SU-DHL-6 (cell line): Measurements from ENCODE around the gene MROH2A.

ENCODE experiments used
- H2AFZ ChIP-seq: fragments of 200-600 bp; sonication (generic); 2 replicates; pipeline ENCODE4 v1.6.1; 2014; ENCODE audit warnings: low read depth, mild to moderate bottlenecking, moderate library complexity, mixed read lengths, antibody characterized with exemption, low read length; ENCODE audit not compliant: severe bottlenecking
- H3F3A ChIP-seq: fragments of 200-600 bp; shearing (Covaris generic); 2 replicates; pipeline ENCODE4 v1.6.0; 2016; ENCODE audit warnings: antibody characterized with exemption, mild to moderate bottlenecking; ENCODE audit not compliant: insufficient read depth
- H3K27ac ChIP-seq: fragments of 200-600 bp; sonication (generic); 2 replicates; pipeline ENCODE4 v1.5.1; 2016; ENCODE audit warnings: low read depth, mild to moderate bottlenecking, low read length, moderate library complexity, mixed read lengths
- H3K27me3 ChIP-seq: fragments of 200-600 bp; sonication (generic), shearing (Covaris generic); 2 replicates; pipeline ENCODE4 v1.6.0; 2014; ENCODE audit warnings: mild to moderate bottlenecking, low read length
- H3K36me3 ChIP-seq: fragments of 200-600 bp; sonication (generic); 2 replicates; pipeline ENCODE4 v1.6.1; 2014; ENCODE audit warnings: mild to moderate bottlenecking, low read length, mixed read lengths
- H3K4me2 ChIP-seq: fragments of 300-600, 200-600 bp; shearing (Covaris generic), sonication (generic); 2 replicates; pipeline ENCODE4 v1.6.0; 2014; ENCODE audit warnings: low read length, low read depth, mild to moderate bottlenecking; ENCODE audit not compliant: poor library complexity, severe bottlenecking
- H3K4me3 ChIP-seq: fragments of 200-600 bp; sonication (generic); 2 replicates; pipeline ENCODE4 v1.5.1; 2014; ENCODE audit warnings: antibody characterized with exemption, low read length, mild to moderate bottlenecking, mixed read lengths; ENCODE audit not compliant: insufficient read depth, poor library complexity, severe bottlenecking
- H3K79me2 ChIP-seq: fragments of 200-600 bp; sonication (generic); 2 replicates; pipeline ENCODE4 v1.6.1; 2014; ENCODE audit warnings: mild to moderate bottlenecking, low read length, moderate library complexity; ENCODE audit not compliant: insufficient read depth
- H3K9ac ChIP-seq: fragments of 200-600 bp; sonication (generic); 2 replicates; pipeline ENCODE4 v1.7.0; 2014; ENCODE audit warnings: mild to moderate bottlenecking, low read length
- H3K9me2 ChIP-seq: fragments of 200-600 bp; sonication (generic); replicated peaks from 2 replicates; pipeline ENCODE4 v1.6.1; 2014; ENCODE audit warnings: low read length; ENCODE audit not compliant: insufficient read depth
- H3K9me3 ChIP-seq: fragments of 200-600 bp; sonication (generic); 2 replicates; pipeline ENCODE4 v1.6.1; 2014; ENCODE audit warnings: low read length, mixed read lengths; ENCODE audit not compliant: insufficient read depth
- H4K20me1 ChIP-seq: fragments of 200-600 bp; sonication (generic); 2 replicates; pipeline ENCODE4 v1.6.1; 2014; ENCODE audit warnings: low read depth, mild to moderate bottlenecking, antibody characterized with exemption, low read length, moderate library complexity, mixed read lengths
- EZH2phosphoT487 ChIP-seq: fragments of 200-600 bp; sonication (generic), shearing (Covaris generic); conservative IDR thresholded peaks from 2 replicates; pipeline ENCODE4 v1.6.1; 2018; ENCODE audit warnings: mild to moderate bottlenecking, antibody characterized with exemption, low read length, moderate library complexity, mixed read lengths
- TF ChIP-seq, protein P1 (sequence below): fragments of 200-600 bp; sonication (generic); IDR thresholded peaks from one replicate; pipeline ENCODE4 v1.5.1; 2017; ENCODE audit warnings: antibody characterized with exemption, mild to moderate bottlenecking, low read length, moderate library complexity; ENCODE audit not compliant: insufficient read depth, poor library complexity, severe bottlenecking

Gene MROH2A

DNA sequence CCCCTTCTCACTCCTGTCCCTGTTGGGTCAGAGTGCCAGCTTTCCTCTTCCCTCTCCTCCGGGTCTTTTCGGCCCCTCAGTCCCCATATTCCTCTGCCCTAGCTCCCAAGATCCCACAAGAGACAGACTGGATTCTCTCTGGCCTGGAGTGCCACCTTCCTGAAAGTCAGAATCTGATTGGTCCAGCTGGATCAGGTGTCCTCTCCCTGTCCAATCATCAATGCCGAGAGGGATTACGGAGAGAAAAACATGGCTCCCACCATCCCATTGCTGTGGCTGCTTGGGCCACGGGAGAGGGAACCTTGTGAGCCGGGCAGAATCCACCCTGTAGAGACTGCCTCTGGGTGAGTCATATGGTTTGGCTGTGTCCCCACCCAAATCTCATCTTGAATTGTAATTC, 2.7 kb upstream of the MROH2A start:
- Histone ChIP-seq H3K9ac (no peak overlapping the region), H4K20me1 (no peaks in the 10 kb centered on the region), H3K27me3 (no peaks in the 10 kb centered on the region), H2AFZ (no peak overlapping the region), H3K9me3 (no peaks in the 10 kb centered on the region), H3K36me3 (no peaks in the 10 kb centered on the region), H3K27ac (no peak overlapping the region), H3K9me2 (no peaks in the 10 kb centered on the region), H3F3A (no peaks in the 10 kb centered on the region), H3K4me2 (no peak overlapping the region), H3K79me2 (no peaks in the 10 kb centered on the region), H3K4me3 (no peak overlapping the region)
- TF ChIP-seq, protein P1, sequence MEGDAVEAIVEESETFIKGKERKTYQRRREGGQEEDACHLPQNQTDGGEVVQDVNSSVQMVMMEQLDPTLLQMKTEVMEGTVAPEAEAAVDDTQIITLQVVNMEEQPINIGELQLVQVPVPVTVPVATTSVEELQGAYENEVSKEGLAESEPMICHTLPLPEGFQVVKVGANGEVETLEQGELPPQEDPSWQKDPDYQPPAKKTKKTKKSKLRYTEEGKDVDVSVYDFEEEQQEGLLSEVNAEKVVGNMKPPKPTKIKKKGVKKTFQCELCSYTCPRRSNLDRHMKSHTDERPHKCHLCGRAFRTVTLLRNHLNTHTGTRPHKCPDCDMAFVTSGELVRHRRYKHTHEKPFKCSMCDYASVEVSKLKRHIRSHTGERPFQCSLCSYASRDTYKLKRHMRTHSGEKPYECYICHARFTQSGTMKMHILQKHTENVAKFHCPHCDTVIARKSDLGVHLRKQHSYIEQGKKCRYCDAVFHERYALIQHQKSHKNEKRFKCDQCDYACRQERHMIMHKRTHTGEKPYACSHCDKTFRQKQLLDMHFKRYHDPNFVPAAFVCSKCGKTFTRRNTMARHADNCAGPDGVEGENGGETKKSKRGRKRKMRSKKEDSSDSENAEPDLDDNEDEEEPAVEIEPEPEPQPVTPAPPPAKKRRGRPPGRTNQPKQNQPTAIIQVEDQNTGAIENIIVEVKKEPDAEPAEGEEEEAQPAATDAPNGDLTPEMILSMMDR, result no peak
- TF ChIP-seq EZH2phosphoT487, result no peak

DNA sequence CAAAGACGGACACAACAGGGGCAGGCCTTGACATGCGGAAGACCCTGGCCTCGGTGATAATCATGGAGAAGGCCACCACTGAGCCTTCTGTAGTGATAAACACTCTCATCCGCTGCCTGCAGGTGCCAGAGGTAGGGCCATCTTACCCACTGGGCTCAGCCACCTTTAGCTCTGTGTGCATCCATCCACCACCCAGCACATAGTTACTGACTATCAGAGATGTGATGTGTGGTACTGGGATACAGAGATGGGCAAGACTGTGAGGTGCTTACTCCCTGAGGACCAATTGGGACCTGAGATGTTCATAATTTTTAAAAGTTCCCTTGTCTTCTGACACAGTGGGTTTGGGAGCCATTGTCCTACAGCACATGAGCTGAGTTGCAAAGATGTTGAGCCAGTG, 1.6 kb downstream of the MROH2A start:
- Histone ChIP-seq H3K9ac (no peak overlapping the region), H3K27me3 (no peaks in the 10 kb centered on the region), H4K20me1 (no peaks in the 10 kb centered on the region), H3K4me3 (no peak overlapping the region), H3K4me2 (no peak overlapping the region), H3K9me3 (no peaks in the 10 kb centered on the region), H3K9me2 (no peaks in the 10 kb centered on the region), H3F3A (no peaks in the 10 kb centered on the region), H3K27ac (no peak overlapping the region), H2AFZ (no peak overlapping the region), H3K79me2 (no peaks in the 10 kb centered on the region), H3K36me3 (no peaks in the 10 kb centered on the region)
- TF ChIP-seq, protein P1, result no peak
- no peak for TF ChIP-seq EZH2phosphoT487

DNA sequence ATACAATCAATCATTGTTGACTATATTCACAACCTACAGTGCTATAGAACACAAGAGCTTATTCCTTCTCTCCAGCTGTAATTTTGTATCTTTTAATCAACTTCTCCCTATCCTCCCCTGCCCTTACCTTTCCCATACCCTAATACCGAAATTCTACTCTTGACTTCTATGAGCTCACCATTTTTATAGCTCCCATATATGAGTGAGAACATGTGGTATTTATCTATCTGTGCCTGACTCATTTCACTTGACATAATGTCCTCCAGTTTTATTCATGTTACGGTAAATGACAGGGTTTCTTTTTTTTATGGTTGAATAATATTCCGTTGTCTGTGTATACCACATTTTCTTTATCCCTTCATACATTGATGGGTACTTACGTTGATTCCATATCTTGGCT, 2.6 kb downstream of the MROH2A start:
- Histone ChIP-seq H3K27me3 (no peaks in the 10 kb centered on the region), H3K9me3 (no peaks in the 10 kb centered on the region), H3K4me2 (no peak overlapping the region), H3K4me3 (no peak overlapping the region), H3K9me2 (no peaks in the 10 kb centered on the region), H3K36me3 (no peaks in the 10 kb centered on the region), H3F3A (no peaks in the 10 kb centered on the region), H3K9ac (no peak overlapping the region), H2AFZ (no peak overlapping the region), H4K20me1 (no peaks in the 10 kb centered on the region), H3K79me2 (no peaks in the 10 kb centered on the region), H3K27ac (no peak overlapping the region)
- no peak for TF ChIP-seq EZH2phosphoT487
- TF ChIP-seq, protein P1, result no peak
